Vagina (tissue), 2 donors: ENCODE results near the gene SCAMP4.

Experiments used
- POLR2A ChIP-seq, 2 donors: fragments of 450-650 bp; IDR thresholded peaks; one replicate each; pipeline ENCODE4 v1.6.1; 2017; ENCODE audit warnings: antibody characterized with exemption in 2 of 2, mild to moderate bottlenecking in 2 of 2, moderate library complexity in 2 of 2
- POLR2AphosphoS5 ChIP-seq, 2 donors: sonication (generic); formaldehyde crosslinking; IDR thresholded peaks; one replicate each; pipeline ENCODE4 v1.9.0; 2017; ENCODE audit warnings: antibody characterized with exemption in 2 of 2, mild to moderate bottlenecking in 2 of 2, low read depth in 1 of 2; ENCODE audit not compliant: insufficient read depth in 1 of 2
- TF ChIP-seq, protein P1 (sequence below), 3 experiments: fragments of 450-650 bp in 2 of 3; fragments of 200-600 bp in 1 of 3; sonication (generic) in 1 of 3; IDR thresholded peaks; one replicate each; pipeline ENCODE4 v1.5.1; 2017 to 2019; ENCODE audit warnings: antibody characterized with exemption in 3 of 3, mild to moderate bottlenecking in 2 of 3, moderate library complexity in 2 of 3

DNA sequence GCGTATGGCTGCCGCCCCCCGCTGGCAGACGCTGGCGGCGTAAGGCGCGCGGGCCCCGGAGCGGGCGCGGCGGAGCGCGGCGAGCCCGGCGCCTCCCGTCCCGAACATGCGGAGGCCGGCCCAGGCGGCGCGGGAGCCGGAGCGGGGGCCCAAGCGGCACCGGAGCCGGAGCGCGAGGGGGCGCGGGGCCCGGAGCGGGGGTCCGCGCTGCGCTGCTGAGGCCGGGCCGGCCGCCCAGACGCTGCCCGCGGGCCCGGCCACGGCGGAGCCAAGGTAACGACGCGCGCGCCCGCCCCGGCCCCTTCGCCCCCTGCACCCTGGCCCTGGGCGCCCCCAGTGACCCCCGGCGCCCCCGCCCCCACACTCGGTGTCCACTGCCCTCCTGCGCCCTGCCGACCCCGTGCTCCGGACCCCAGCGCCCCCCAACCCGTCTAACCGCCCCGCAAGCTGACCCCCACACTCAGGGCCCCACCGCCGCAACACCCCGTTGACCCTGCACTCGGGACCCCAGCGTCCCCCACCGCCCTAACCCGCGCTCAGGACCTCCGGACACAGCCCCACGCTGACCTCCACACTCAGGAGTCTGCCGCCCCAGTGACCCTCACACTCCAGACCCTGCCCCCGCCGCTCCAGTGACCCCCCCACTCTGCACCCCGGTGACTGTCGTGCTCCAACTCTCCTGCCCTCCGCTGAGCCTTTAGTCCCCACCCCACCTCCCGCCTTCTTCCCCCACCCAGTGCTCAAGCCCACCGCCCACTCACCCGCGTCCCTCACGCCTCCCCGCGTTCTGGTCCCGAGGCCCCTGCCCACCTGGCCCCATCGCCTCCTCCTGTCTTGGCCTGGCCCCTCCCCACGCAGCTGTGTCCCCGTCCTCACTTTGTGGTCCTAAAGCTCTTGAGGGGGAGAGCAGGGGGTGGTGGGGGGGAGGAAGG, 36.2 kb downstream of the SCAMP4 start, which contains the start of gene CSNK1G2:
- TF ChIP-seq, protein P1, sequence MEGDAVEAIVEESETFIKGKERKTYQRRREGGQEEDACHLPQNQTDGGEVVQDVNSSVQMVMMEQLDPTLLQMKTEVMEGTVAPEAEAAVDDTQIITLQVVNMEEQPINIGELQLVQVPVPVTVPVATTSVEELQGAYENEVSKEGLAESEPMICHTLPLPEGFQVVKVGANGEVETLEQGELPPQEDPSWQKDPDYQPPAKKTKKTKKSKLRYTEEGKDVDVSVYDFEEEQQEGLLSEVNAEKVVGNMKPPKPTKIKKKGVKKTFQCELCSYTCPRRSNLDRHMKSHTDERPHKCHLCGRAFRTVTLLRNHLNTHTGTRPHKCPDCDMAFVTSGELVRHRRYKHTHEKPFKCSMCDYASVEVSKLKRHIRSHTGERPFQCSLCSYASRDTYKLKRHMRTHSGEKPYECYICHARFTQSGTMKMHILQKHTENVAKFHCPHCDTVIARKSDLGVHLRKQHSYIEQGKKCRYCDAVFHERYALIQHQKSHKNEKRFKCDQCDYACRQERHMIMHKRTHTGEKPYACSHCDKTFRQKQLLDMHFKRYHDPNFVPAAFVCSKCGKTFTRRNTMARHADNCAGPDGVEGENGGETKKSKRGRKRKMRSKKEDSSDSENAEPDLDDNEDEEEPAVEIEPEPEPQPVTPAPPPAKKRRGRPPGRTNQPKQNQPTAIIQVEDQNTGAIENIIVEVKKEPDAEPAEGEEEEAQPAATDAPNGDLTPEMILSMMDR (IDR thresholded peaks at IDR 0.05), result no peak
- peak in 1 of 2 donors; percentile 44 for TF ChIP-seq POLR2A (IDR thresholded peaks at IDR 0.05)
- no peak for TF ChIP-seq POLR2AphosphoS5 (IDR thresholded peaks at IDR 0.05; ENCODE audit: insufficient read depth in 1 of 2, low read depth in 1 of 2)
